Measurements from ENCODE around the gene DMRT1.
"Not testable (repeated sequence)": the region's sequence is repeated elsewhere in the genome, so short reads cannot be mapped to it uniquely, and the experiment has no call there.

Gene DMRT1

GRCh38 chr9:905906-906305 is 64.4 kb downstream of the DMRT1 start:
- TF ChIP-seq ZFX (IDR thresholded peaks at IDR 0.05; ENCODE audit: borderline replicate concordance) (no peak), CTCF (IDR thresholded peaks at IDR 0.05) (no peak)
- H3K27ac ChIP-seq: no peak overlapping the region

- no peak overlapping the region for H3K27ac ChIP-seq
- TF ChIP-seq CTCF (IDR thresholded peaks at IDR 0.05) (no peak), ZFX (IDR thresholded peaks at IDR 0.05; ENCODE audit: borderline replicate concordance) (no peak)
Observed at GRCh38 chr9:908536-909205, 67.2 kb downstream of the DMRT1 start.

- H3K27ac ChIP-seq: no peak overlapping the region
- no peak for TF ChIP-seq ZFX (IDR thresholded peaks at IDR 0.05; ENCODE audit: borderline replicate concordance)
- peak; percentile 32; the same call in 1 of the 2 replicates for TF ChIP-seq CTCF (IDR thresholded peaks at IDR 0.05)
Observed at GRCh38 chr9:911005-911404, 69.5 kb downstream of the DMRT1 start.

GRCh38 chr9:912776-913175 is 71.3 kb downstream of the DMRT1 start:
- H3K27ac ChIP-seq: no peak overlapping the region
- no peak for TF ChIP-seq CTCF (IDR thresholded peaks at IDR 0.05)
- TF ChIP-seq ZFX (IDR thresholded peaks at IDR 0.05; ENCODE audit: borderline replicate concordance): no peak

GRCh38 chr9:913526-913925 is 72.0 kb downstream of the DMRT1 start:
- H3K27ac ChIP-seq: not testable (repeated sequence)

GRCh38 chr9:917730-918129 is 76.2 kb downstream of the DMRT1 start:
- no peak for TF ChIP-seq CTCF (IDR thresholded peaks at IDR 0.05)
- no peak for TF ChIP-seq ZFX (IDR thresholded peaks at IDR 0.05; ENCODE audit: borderline replicate concordance)
- no peak overlapping the region for H3K27ac ChIP-seq

- no peak overlapping the region for H3K27ac ChIP-seq
- no peak for TF ChIP-seq CTCF (IDR thresholded peaks at IDR 0.05)
- TF ChIP-seq ZFX (IDR thresholded peaks at IDR 0.05; ENCODE audit: borderline replicate concordance): no peak
Observed at GRCh38 chr9:920927-921326, 79.4 kb downstream of the DMRT1 start.

GRCh38 chr9:922171-922570 is 80.7 kb downstream of the DMRT1 start:
- no peak overlapping the region for H3K27ac ChIP-seq
- TF ChIP-seq CTCF (IDR thresholded peaks at IDR 0.05): no peak
- TF ChIP-seq ZFX (IDR thresholded peaks at IDR 0.05; ENCODE audit: borderline replicate concordance): no peak
